Common myeloid progenitor, CD34-positive (primary cell): ENCODE results near the gene FBP2.

Experiments used
- CTCF ChIA-PET: fragments of 350-600 bp; sonication (Branson Sonifier 250); formaldehyde crosslinking; loops from one replicate; lab custom pipeline; 2021; ENCODE audit warnings: antibody characterized with exemption; lab: Charles Lee
- POLR2A ChIA-PET: fragments of 350-600 bp; sonication (Branson Sonifier 250); formaldehyde crosslinking; loops from one replicate; lab custom pipeline; 2021; ENCODE audit warnings: antibody characterized with exemption; lab: Charles Lee
- DNase-seq, 3 donors: peaks; one replicate each; pipeline versions ENCODE4 v3.0.0 to v3.0.0-alpha.2; 2013
- H3K27ac ChIP-seq, 2 experiments: 1 replicate in 1 of 2; 2 replicates in 1 of 2; pipeline ENCODE4 v1.7.0; 2013; ENCODE audit warnings: inconsistent platforms in 2 of 2, low read length in 2 of 2, mild to moderate bottlenecking in 2 of 2, low read depth in 1 of 2, moderate library complexity in 1 of 2; ENCODE audit not compliant: severe bottlenecking in 2 of 2, insufficient read depth in 1 of 2, poor library complexity in 1 of 2
- H3K27me3 ChIP-seq, 5 experiments: replicated peaks in 2 of 5; 1 replicate in 3 of 5; 2 replicates in 2 of 5; pipeline versions ENCODE4 v1.6.1 to v1.7.0; 2013; ENCODE audit warnings: low read length in 4 of 5, mild to moderate bottlenecking in 2 of 5, moderate library complexity in 2 of 5, inconsistent platforms in 1 of 5; ENCODE audit not compliant: insufficient read depth in 5 of 5, control insufficient read depth in 4 of 5
- H3K36me3 ChIP-seq, 4 experiments: 1 replicate in 2 of 4; 2 replicates in 2 of 4; pipeline versions ENCODE4 v1.6.1 to v1.7.0; 2013; ENCODE audit warnings: low read length in 3 of 4, control low read depth in 1 of 4, mild to moderate bottlenecking in 1 of 4; ENCODE audit not compliant: control insufficient read depth in 4 of 4, insufficient read depth in 4 of 4
- H3K4me1 ChIP-seq, 4 experiments: 1 replicate in 3 of 4; 2 replicates in 1 of 4; pipeline versions ENCODE4 v1.6.1 to v1.7.1; 2013; ENCODE audit warnings: low read length in 3 of 4, mild to moderate bottlenecking in 3 of 4, control low read depth in 1 of 4, inconsistent platforms in 1 of 4, moderate library complexity in 1 of 4; ENCODE audit not compliant: control insufficient read depth in 4 of 4, insufficient read depth in 4 of 4; ENCODE audit errors: control extremely low read depth in 1 of 4
- H3K4me3 ChIP-seq, 7 experiments: 1 replicate in 4 of 7; 2 replicates in 3 of 7; pipeline versions ENCODE4 v1.5.1 to v1.7.0; 2013; ENCODE audit warnings: mild to moderate bottlenecking in 7 of 7, low read length in 6 of 7, moderate library complexity in 6 of 7, inconsistent platforms in 2 of 7, low read depth in 2 of 7, control low read depth in 1 of 7; ENCODE audit not compliant: insufficient read depth in 4 of 7, control insufficient read depth in 1 of 7; ENCODE audit errors: extremely low read depth in 1 of 7
- H3K9me3 ChIP-seq, 5 experiments: 1 replicate in 4 of 5; 2 replicates in 1 of 5; pipeline versions ENCODE4 v1.6.1 to v1.7.1; 2013; ENCODE audit warnings: low read length in 4 of 5, mild to moderate bottlenecking in 2 of 5, inconsistent platforms in 1 of 5, low read depth in 1 of 5, moderate library complexity in 1 of 5; ENCODE audit not compliant: control insufficient read depth in 4 of 5, insufficient read depth in 2 of 5; ENCODE audit errors: control extremely low read depth in 1 of 5
- WGBS: methylation state at CpG from one replicate; pipeline ENCODE4 v1.1.5; 2013; ENCODE audit not compliant: insufficient coverage; 5-methylcytosine and 5-hydroxymethylcytosine counted together

The FBP2 gene

DNA sequence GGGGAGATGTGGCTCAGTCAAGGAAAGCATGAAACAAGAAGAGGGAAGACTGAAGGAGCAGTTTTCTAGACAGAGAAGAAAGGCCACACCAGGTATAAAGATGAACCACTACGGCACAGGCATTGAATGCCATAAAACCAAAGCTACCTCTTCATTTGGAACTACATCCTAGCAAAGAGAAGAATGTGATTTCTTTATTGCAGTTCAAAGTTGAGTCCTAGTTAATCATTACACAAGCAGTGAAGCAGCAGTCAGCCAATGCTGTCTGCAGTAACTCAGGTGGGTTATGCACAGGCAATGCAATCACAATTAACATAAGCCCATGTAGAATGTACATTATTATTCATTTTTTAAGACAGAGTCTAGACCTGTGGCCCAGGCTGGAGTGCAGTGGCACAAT, 60.5 kb downstream of the FBP2 start:
- POLR2A ChIA-PET, result no interaction called here
- Histone ChIP-seq H3K27me3 (no peaks in the 10 kb centered on the region), H3K4me1 (no peaks in the 10 kb centered on the region), H3K9me3 (no peaks in the 10 kb centered on the region), H3K4me3 (no peak overlapping the region), H3K27ac (no peak overlapping the region), H3K36me3 (no peaks in the 10 kb centered on the region)
- no peak for DNase-seq
- CTCF ChIA-PET, result no interaction called here
- no CpG with 5 or more reads among the region's 1 CpG for WGBS

GRCh38 chr9:94528886-94529285, 64.7 kb downstream of the FBP2 start:
- CTCF ChIA-PET, result no interaction called here
- POLR2A ChIA-PET, result no interaction called here
- no peaks in the 10 kb centered on the region for H3K4me1 ChIP-seq

GRCh38 chr9:94526951-94527350, 66.7 kb downstream of the FBP2 start:
- DNase-seq, result no peak
- Histone ChIP-seq H3K27ac (no peak overlapping the region), H3K4me1 (no peaks in the 10 kb centered on the region), H3K9me3 (no peaks in the 10 kb centered on the region), H3K4me3 (no peak overlapping the region), H3K36me3 (no peaks in the 10 kb centered on the region), H3K27me3 (no peaks in the 10 kb centered on the region)
- ChIA-PET CTCF (no interaction called here), POLR2A (no interaction called here)
- 100% methylated on average over 1 of the region's 1 CpG for WGBS

More at GRCh38 chr9:94528886-94529285, 64.7 kb downstream of the FBP2 start:
- Histone ChIP-seq H3K36me3 (no peaks in the 10 kb centered on the region), H3K4me3 (no peak overlapping the region), H3K9me3 (no peaks in the 10 kb centered on the region), H3K27me3 (no peaks in the 10 kb centered on the region), H3K27ac (no peak overlapping the region)
- DNase-seq, result no peak
- WGBS, result no CpG with 5 or more reads among the region's 4 CpGs

GRCh38 chr9:94526271-94526670, 67.4 kb downstream of the FBP2 start:
- WGBS, result no CpG with 5 or more reads among the region's 1 CpG
- Histone ChIP-seq H3K27me3 (no peaks in the 10 kb centered on the region), H3K27ac (no peak overlapping the region), H3K36me3 (no peaks in the 10 kb centered on the region), H3K9me3 (no peaks in the 10 kb centered on the region), H3K4me3 (no peak overlapping the region), H3K4me1 (no peaks in the 10 kb centered on the region)
- ChIA-PET POLR2A (no interaction called here), CTCF (no interaction called here)
- no peak for DNase-seq

DNA sequence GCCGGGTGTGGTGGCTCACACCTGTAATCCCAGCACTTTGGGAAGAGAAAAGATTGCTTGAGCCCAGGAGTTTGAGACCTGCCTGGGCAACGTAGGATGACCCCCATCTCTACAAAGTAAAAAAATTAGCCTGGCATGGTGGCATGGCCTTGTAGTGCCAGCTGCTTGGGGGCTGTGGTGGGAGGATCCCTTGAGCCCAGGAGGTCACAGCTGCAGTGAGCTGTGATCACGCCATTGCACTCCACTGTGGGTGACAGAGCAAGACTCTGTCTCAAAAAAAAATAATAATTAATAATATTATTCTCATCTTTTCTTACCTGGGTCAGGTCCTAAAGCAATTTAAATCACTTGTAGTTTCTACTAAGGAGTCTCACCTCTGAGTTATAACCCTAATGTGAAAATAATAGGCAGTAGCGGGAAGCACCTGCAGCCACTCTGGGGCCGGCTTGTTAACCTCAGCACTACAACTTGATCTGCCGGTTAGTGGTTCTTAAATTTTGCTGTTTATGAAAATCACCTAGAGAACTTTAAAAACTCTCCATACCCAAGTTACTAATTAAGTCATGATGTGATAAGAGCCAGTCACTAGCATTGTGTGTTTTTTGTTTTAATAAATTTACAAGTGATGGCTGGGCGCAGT, 68.1 kb downstream of the FBP2 start:
- POLR2A ChIA-PET, result no interaction called here
- 88% methylated on average over 5 of the region's 7 CpGs for WGBS
- CTCF ChIA-PET, result no interaction called here
- no peaks in the 10 kb centered on the region for H3K4me1 ChIP-seq
- H3K27me3 ChIP-seq, result no peaks in the 10 kb centered on the region
- no peak overlapping the region for H3K27ac ChIP-seq
- H3K36me3 ChIP-seq, result no peaks in the 10 kb centered on the region
- no peak for DNase-seq
- H3K4me3 ChIP-seq, result no peak overlapping the region
- H3K9me3 ChIP-seq, result no peaks in the 10 kb centered on the region

DNA sequence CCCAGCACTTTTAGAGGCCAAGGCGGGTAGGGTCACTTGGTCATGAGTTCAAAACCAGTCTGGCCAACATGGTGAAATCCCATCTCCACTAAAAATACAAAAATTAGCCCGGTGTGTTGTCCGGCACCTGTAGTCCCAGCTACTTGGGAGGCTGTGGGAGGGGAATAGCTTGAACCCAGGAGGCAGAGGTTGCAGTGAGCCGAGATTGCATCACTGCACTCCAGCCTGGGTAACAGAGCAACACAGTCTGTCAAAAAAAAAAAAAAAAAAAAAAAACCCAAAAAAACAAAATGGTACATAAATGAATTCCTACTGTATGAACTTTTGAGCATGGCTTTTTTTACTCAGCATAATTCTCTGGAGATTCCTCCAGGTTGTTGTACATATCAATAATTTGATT, 76.4 kb downstream of the FBP2 start:
- POLR2A ChIA-PET, result no interaction called here
- Histone ChIP-seq H3K36me3 (no peaks in the 10 kb centered on the region), H3K4me1 (no peaks in the 10 kb centered on the region), H3K4me3 (no peak overlapping the region), H3K27ac (no peak overlapping the region), H3K27me3 (no peaks in the 10 kb centered on the region), H3K9me3 (no peaks in the 10 kb centered on the region)
- no CpG with 5 or more reads among the region's 4 CpGs for WGBS
- CTCF ChIA-PET, result interaction anchor here (1.4 kb wide), 1 partner anchor 13 kb away, joined by 3 read pairs; no protein-coding TSS in a partner anchor
- no peak for DNase-seq

GRCh38 chr9:94514722-94515121, 78.9 kb downstream of the FBP2 start:
- Histone ChIP-seq H3K36me3 (no peaks in the 10 kb centered on the region), H3K4me1 (no peaks in the 10 kb centered on the region), H3K4me3 (no peak overlapping the region), H3K27ac (no peak overlapping the region), H3K9me3 (no peaks in the 10 kb centered on the region), H3K27me3 (peaks cover 0 to 4% (median 0%) of the 10 kb centered on the region in 5 experiments)
- ChIA-PET POLR2A (no interaction called here), CTCF (no interaction called here)
- no peak for DNase-seq
- 100% methylated on average over 3 of the region's 3 CpGs for WGBS
